Inflammatory macrophage (primary cell): ENCODE measurements around the gene VNN1.

Experiments used
- DNase-seq, 2 donors: peaks; one replicate each; pipeline ENCODE4 v3.0.0-alpha.2; 2020 to 2022
- total RNA-seq, 18 experiments: gene quantifications; one replicate each; lab custom pipeline; 2026; ENCODE audit warnings: mixed read lengths in 6 of 18, inconsistent platforms in 2 of 18; lab: John Stamatoyannopoulos, UW

The VNN1 gene
- 5.4 to 42.8 (median 20.9) reads per million in 18 experiments for total RNA-seq

GRCh38 chr6:132713352-132714134 lies at the start of gene VNN1:
TSS of gene VNN1 (minus strand) at chr6:132714055. CDS start at chr6:132714035, 20 bp downstream.
- DNase-seq, result peak; percentile 93 to 97

- peak; percentile 67 for DNase-seq
These were observed 49.4 kb upstream of the VNN1 start for GRCh38 chr6:132763269-132763668.

GRCh38 chr6:132760256-132760655 lies 46.4 kb upstream of the VNN1 start:
- no peak for DNase-seq

- no peak for DNase-seq
These were observed 44.8 kb upstream of the VNN1 start for GRCh38 chr6:132758689-132759088.

GRCh38 chr6:132752255-132752654 lies 38.4 kb upstream of the VNN1 start:
- DNase-seq, result no peak

GRCh38 chr6:132751828-132752227 lies 38.0 kb upstream of the VNN1 start:
- no peak for DNase-seq

GRCh38 chr6:132751306-132751705 lies 37.5 kb upstream of the VNN1 start:
- peak; percentile 76 to 77 for DNase-seq

GRCh38 chr6:132750455-132751248 lies 36.8 kb upstream of the VNN1 start:
- DNase-seq, result no peak

GRCh38 chr6:132749111-132749510 lies 35.3 kb upstream of the VNN1 start:
- DNase-seq, result peak; percentile 83 to 90

GRCh38 chr6:132748446-132748845 lies 34.6 kb upstream of the VNN1 start:
- no peak for DNase-seq

- peak; percentile 84 to 90 for DNase-seq
These were observed 32.2 kb upstream of the VNN1 start for GRCh38 chr6:132746048-132746447.

- peak; percentile 88 to 94 for DNase-seq
These were observed 28.6 kb upstream of the VNN1 start for GRCh38 chr6:132742495-132742894.

GRCh38 chr6:132741281-132741680 lies 27.4 kb upstream of the VNN1 start:
- no peak for DNase-seq

- DNase-seq, result peak; percentile 26 to 71
These were observed 22.4 kb upstream of the VNN1 start for GRCh38 chr6:132736239-132736638.

- DNase-seq, result peak; percentile 79 to 93
These were observed 20.9 kb upstream of the VNN1 start for GRCh38 chr6:132734694-132735236.

- peak; percentile 40 to 60 for DNase-seq
These were observed 20.0 kb upstream of the VNN1 start for GRCh38 chr6:132733814-132734213.

- no peak for DNase-seq
These were observed 19.4 kb upstream of the VNN1 start for GRCh38 chr6:132733283-132733682.

- DNase-seq, result no peak
These were observed 17.2 kb upstream of the VNN1 start for GRCh38 chr6:132731086-132731485.

GRCh38 chr6:132730560-132730959 lies 16.7 kb upstream of the VNN1 start:
- peak; percentile 34 to 36 for DNase-seq

- DNase-seq, result no peak
These were observed 14.8 kb upstream of the VNN1 start for GRCh38 chr6:132728616-132729015.

- no peak for DNase-seq
These were observed 12.7 kb upstream of the VNN1 start for GRCh38 chr6:132726608-132726975.

- DNase-seq, result no peak
These were observed 12.2 kb upstream of the VNN1 start for GRCh38 chr6:132725947-132726607.

GRCh38 chr6:132725471-132725870 lies 11.6 kb upstream of the VNN1 start:
- DNase-seq, result no peak
